Gastroesophageal sphincter (tissue), 3 donors: ENCODE measurements around the gene FAM98A.

Source experiments
- CTCF ChIP-seq, 4 experiments: fragments of 200-600 bp in 2 of 4; fragments of 450-650 bp in 2 of 4; sonication (generic) in 1 of 4; IDR thresholded peaks; one replicate each; pipeline ENCODE4 v1.5.1; 2017 to 2019; ENCODE audit warnings: antibody characterized with exemption in 4 of 4, mild to moderate bottlenecking in 2 of 4, moderate library complexity in 2 of 4
- EP300 ChIP-seq: sonication (generic); formaldehyde crosslinking; IDR thresholded peaks from one replicate; pipeline ENCODE4 v1.6.1; 2017; ENCODE audit warnings: antibody characterized with exemption, mild to moderate bottlenecking
- POLR2A ChIP-seq, 2 donors: fragments of 450-650 bp; IDR thresholded peaks; one replicate each; pipeline ENCODE4 v1.6.1; 2017; ENCODE audit warnings: antibody characterized with exemption in 2 of 2, mild to moderate bottlenecking in 2 of 2, moderate library complexity in 1 of 2
- POLR2AphosphoS5 ChIP-seq: sonication (generic); formaldehyde crosslinking; IDR thresholded peaks from one replicate; pipeline ENCODE4 v1.6.1; 2017; ENCODE audit warnings: antibody characterized with exemption

GRCh38 chr2:33606100-33606499 is 7.0 kb upstream of the FAM98A start:
- TF ChIP-seq POLR2AphosphoS5 = no peak
- TF ChIP-seq CTCF (IDR thresholded peaks at IDR 0.05) = no peak
- TF ChIP-seq EP300 = no peak
- TF ChIP-seq POLR2A (IDR thresholded peaks at IDR 0.05) = no peak
